CD4-positive, alpha-beta T cell treated with Interleukin-4 for 1 hour (primary cell): ENCODE measurements around the gene SEZ6L.
A peak's percentile ranks its signal among the peaks of the same experiment; 100 is the strongest.
"Not testable (repeated sequence)": the region's sequence is repeated elsewhere in the genome, so short reads cannot be mapped to it uniquely, and the experiment has no call there.

Source experiments
- DNase-seq, 2 donors: peaks; one replicate each; pipeline ENCODE4 v3.0.0-alpha.2; 2020 to 2022

The SEZ6L gene

DNA sequence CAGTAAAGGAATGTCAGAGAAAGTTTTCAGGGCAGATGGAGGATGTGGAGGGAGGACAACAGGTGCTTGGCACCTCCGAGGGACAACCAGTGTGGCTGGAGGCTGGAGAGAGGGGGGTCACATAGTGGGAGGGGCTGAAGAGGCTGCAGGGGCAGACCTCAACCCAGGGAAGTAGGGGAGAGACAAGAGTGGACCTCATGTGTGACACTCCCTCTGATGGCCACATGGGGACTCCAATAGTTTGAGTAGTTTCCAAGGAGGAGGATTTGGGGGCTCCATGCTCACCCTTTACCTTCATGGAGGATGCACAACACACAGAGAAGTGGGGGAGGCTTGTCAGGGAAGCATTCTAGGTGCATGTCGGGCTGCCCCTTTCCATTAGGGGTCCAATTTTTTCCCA is 224.7 kb downstream of the SEZ6L start:
- no peak for DNase-seq

DNA sequence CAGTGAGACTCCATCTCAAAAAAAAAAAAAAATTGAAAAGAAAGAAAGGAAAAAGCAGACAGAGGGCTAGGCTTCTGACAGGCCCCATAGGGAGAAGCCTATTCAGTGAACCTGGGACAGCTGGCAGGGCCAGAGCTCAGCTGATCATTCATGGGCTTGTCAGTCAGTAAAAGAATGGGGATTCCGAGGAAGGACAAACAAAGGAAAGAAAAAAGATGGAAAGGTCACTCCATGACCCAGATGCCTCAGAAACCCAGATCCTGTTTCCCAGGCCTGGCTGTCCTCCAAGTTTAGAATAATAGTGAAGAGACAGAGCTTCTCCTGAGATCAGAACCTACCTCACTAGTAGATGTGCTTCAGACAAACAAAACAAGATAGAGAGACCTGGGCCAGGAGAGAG is 225.5 kb downstream of the SEZ6L start:
- no peak for DNase-seq

DNA sequence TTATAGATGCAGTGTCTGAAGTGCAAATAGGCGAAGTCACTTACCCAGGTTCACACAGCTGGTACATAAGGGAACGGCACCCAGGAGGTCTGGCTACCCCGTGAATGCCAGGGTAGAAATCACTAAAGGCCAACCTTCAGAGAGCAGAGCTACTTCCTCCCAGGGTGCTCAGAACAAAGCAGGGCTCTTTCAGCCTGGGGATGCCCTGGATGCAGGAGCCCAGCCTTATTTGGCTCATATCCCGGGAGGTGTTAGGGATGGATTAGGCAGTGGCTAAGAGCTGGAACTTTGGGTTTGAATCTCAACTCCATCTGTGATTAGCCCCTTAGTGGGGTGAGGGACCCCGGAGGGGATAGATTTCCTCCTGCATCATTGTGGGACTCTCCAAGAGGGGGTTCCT is 226.7 kb downstream of the SEZ6L start:
- DNase-seq: no peak

DNA sequence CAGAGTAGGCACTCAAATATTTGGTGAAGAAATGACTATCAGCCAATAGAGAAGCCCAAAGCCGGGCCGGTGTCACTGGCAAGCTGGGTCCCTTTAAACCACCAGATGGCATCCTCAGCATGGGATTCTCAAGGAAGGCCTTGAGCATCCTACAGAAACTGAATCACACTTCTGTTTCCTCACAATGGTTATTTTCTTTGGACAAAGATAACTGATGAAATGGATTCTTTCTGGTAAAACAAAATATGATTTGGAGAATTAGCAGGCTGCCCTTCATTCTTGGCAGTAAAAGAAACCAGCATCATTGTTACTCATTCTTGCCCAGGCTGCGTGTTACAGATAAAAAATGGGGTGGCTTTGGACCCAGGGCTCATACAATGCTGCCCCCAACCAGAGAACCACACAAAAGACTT is 229.5 kb downstream of the SEZ6L start:
- DNase-seq: peak; percentile 68 to 70

- no peak for DNase-seq
Observed at GRCh38 chr22:26399289-26399688, 230.0 kb downstream of the SEZ6L start.

DNA sequence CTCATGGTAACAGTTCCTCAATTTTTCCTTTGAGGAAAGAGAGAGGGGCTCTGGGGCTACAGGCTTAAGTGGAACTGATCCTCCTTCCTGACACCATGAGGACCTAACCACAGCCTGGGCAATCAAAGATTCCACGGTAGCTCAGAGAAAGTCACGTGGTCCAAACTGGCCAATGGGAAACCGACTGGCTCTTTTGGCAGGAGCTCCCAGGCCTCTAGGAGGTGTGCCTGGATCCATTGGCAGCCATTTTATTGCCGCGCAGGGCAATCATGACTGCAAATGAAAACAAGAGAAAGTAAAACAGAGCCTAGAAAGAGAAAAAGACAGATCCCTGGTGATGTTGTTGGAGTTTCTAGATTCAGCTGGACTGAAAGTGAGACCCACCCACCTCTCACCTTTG is 232.5 kb downstream of the SEZ6L start:
- DNase-seq: no peak

DNA sequence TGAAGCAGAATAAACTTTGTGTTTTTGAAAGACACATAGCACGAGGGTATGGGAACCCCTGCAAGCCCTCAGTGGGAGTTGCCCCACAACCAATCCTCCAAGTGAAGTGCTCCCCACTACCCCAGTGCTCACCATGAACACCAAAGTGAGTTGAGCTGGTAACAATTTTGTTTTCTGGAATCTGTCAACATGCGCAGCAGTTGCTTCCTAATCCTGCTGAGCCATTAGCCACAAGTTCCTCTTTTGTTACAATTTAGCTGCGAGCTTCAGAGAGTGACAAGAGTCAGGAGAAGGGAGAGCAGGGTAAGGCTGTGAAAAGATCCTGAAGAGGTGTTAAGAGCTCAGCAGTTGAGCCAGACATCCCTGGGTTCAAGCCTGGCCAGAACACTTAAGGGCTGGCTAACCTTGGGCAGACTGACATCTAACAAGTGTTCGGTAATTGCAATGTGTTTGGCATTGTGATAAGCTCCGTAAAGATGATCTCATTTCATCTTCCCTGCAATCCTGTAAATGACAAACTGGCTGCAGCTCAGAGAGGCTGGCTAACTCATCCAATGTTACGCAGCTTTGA is 235.7 kb downstream of the SEZ6L start:
- no peak for DNase-seq

DNA sequence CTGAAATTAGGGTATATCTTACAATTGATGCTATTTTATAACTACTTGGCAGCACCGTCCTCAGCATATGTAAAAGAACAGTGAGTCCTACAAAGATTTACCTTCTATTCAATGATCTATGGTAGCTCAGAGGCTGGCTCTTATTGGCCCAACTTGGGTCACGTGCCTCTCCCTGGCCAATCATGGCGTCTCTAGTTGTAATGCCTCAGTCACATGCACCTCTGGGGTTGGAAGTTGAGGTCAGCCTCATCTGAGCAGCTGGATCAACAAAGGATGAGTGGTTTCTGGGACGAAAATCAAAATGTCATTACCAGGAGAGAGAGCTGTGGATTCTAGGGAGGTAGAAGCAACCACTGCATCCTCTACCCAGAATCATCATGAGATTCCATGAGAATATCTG is 236.9 kb downstream of the SEZ6L start:
- no peak for DNase-seq

- not testable (repeated sequence) for DNase-seq
Observed at GRCh38 chr22:26408562-26409220, 239.4 kb downstream of the SEZ6L start.

- no peak for DNase-seq
Observed at GRCh38 chr22:26409719-26410335, 240.6 kb downstream of the SEZ6L start.

DNA sequence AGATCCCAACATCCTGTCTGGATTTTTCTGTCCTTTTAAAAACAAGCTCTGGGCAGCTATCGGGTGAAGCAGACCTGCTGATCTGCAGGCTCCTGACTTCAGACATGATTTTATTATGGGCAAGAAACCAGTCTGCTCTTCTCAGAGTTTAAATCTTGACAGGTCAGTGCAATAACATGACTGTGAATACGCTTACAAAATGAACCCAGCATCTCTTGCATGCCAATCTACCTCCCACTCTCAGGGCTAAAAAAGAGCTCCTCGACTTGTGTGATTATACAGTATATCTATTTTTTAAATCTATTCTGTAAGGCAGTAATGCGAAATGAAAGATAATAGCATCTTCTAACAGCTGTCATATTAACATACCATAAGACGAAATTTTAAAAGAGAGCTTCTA is 241.1 kb downstream of the SEZ6L start:
- DNase-seq: no peak

DNA sequence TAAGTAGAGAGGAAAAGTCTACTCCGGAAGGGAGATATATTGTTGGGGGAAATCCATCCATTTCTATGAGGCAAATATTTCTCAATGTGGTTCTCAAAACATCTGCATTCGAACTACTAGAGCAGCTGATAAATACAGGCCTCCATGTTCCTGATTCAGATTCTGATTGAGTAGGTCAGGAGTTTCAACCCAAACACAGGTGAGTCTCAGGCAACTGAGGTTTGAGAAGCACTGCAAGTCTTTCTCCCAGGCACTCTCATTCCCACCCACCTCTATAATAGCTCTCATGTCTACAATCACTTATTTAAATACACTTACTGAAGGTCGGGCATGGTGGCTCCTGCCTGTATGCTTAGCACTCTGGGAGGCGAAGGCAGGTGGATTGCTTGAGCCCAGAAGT is 245.1 kb downstream of the SEZ6L start:
- no peak for DNase-seq

DNA sequence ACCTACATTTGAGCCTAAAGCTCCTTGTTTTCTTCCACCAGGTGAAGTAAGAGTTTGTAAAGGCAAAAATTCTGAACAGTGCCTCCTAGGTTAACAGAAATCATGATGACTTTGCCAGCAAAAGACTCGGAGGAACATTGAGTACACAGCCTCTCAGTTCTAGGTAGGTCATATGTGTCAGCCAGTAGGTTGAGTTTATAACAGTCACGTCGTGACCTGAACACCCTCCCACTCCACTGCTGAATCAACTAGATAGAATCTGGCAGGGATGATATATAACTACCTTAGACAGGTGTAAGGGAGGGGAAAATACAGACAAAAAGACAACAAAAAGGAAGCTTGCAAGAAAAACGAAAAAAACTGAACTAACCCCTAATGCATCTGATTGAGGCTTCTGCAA is 247.0 kb downstream of the SEZ6L start:
- DNase-seq: no peak

DNA sequence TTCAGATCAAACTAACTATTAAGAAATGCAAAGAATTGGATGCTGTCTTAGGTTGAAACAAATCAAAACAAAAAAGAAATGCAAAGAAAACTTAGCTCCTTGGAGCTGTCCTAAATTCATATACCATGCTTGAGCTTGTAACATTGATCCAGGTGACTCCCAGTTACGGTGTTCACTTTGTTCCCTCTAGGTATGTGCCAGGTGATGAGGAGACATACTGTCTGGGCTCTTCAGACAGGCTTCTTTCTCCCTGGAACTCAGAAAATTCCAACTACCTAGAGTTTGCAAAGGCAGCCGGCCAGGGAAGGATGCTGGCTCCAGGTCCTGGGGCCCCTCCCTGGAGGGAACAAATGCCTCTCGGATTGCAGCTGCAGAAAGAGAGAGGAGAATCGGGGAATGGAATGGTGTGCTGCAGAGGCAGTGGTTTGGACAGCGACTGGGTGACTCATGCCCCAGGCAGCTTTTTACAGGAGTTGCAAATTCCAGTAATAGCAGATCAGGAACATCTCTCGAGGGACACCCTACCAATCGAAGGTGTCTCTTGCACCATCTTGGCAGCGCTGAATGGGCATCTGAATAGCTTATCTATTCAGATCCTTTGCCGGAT is 247.5 kb downstream of the SEZ6L start:
- DNase-seq: no peak

GRCh38 chr22:26417406-26417805 is 248.1 kb downstream of the SEZ6L start:
- no peak for DNase-seq

DNA sequence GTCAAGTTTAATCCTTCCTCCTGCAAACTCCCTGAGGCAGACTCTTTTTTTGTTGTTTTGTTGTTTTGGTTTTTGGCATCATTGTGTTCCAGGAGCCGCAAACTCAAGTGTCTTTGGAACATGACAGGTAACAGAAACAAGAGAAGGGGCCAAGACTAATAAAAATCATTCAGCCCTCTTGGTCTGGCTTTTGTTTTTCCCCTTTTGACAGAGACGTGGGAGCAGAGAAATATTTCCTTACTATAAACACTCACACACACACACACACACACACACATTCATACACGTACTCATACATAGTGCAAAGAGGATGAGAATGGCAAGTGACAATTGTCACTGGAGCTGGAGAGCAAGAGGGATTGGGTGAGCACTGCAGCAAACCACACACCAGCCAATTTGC is 249.4 kb downstream of the SEZ6L start:
- no peak for DNase-seq

GRCh38 chr22:26426924-26427323 is 257.7 kb downstream of the SEZ6L start:
- DNase-seq: no peak

- DNase-seq: peak; percentile 84
Observed at GRCh38 chr22:26428515-26429457, 259.5 kb downstream of the SEZ6L start, which contains the start of gene ASPHD2. Gene ASPHD2 (plus strand): TSS chr22:26429260. CDS start chr22:26433616, 4,356 bp downstream.

GRCh38 chr22:26429458-26430286 is 260.4 kb downstream of the SEZ6L start:
- no peak for DNase-seq

GRCh38 chr22:26430600-26430999 is 261.3 kb downstream of the SEZ6L start:
- DNase-seq: no peak

DNA sequence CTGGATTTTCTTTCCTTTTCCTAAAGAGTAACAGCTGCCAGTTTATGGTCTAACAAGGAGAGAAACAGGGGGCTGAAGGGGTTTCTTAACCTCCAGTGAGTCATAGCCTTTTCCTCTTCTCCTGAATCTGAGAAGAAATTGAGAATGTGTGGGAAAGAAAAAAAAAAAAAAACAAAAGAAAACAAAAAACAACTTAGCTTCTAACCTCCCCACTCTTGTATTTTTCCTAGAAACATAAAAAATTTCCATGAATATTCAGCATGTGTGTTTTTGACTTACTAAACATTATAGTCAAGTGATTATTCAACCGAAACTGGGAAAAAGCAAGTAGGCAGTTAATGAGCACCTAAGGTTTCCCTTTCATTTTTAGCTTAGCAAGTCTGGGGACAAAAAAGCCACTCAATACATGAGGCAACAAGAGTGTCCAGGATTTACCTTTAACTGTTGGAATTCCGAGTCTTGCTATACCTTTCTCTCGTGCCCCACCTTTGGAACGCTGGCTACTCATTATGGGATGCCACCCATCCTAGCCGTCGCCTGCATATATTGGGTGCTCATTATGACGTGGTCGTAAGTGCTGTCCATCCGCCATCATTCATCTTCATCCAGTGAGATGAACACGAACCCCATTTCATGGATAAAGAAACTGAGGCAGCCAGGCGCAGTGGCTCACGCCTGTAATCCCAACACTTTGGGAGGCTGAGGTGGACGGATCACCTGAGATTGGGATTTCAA is 262.2 kb downstream of the SEZ6L start:
- DNase-seq: no peak
